IPS DF 6.9 (cell line): ENCODE measurements around the gene ANKRD44.

Source experiments
- DNase-seq: peaks from one replicate; pipeline ENCODE4 v3.0.0-alpha.2; 2013; ENCODE audit warnings: low read depth, low spot score
- H3K27ac ChIP-seq: one replicate; pipeline ENCODE4 v1.5.1; 2013; ENCODE audit warnings: low read length, control low read depth
- H3K27me3 ChIP-seq: 2 replicates; pipeline ENCODE4 v1.6.1; 2013; ENCODE audit warnings: mild to moderate bottlenecking, low read length; ENCODE audit not compliant: control insufficient read depth, insufficient read depth
- H3K36me3 ChIP-seq: 2 replicates; pipeline ENCODE4 v1.6.1; 2013; ENCODE audit warnings: low read length; ENCODE audit not compliant: control insufficient read depth, insufficient read depth
- H3K4me1 ChIP-seq: 2 replicates; pipeline ENCODE4 v1.6.1; 2013; ENCODE audit warnings: low read length; ENCODE audit not compliant: control insufficient read depth, insufficient read depth
- H3K4me3 ChIP-seq: 2 replicates; pipeline ENCODE4 v1.5.1; 2013; ENCODE audit warnings: mild to moderate bottlenecking, low read length
- H3K9me3 ChIP-seq: 2 replicates; pipeline ENCODE4 v1.6.1; 2013; ENCODE audit warnings: low read length, inconsistent platforms; ENCODE audit not compliant: control insufficient read depth, insufficient read depth
- WGBS: extraction: QIAGEN DNeasy Blood & Tissue Kit; methylation state at CpG from one replicate; pipeline ENCODE4 v1.1.7; 2013; ENCODE audit warnings: mixed read lengths, missing lambda C conversion rate; ENCODE audit not compliant: insufficient read length, insufficient coverage; 5-methylcytosine and 5-hydroxymethylcytosine counted together

Gene ANKRD44

DNA sequence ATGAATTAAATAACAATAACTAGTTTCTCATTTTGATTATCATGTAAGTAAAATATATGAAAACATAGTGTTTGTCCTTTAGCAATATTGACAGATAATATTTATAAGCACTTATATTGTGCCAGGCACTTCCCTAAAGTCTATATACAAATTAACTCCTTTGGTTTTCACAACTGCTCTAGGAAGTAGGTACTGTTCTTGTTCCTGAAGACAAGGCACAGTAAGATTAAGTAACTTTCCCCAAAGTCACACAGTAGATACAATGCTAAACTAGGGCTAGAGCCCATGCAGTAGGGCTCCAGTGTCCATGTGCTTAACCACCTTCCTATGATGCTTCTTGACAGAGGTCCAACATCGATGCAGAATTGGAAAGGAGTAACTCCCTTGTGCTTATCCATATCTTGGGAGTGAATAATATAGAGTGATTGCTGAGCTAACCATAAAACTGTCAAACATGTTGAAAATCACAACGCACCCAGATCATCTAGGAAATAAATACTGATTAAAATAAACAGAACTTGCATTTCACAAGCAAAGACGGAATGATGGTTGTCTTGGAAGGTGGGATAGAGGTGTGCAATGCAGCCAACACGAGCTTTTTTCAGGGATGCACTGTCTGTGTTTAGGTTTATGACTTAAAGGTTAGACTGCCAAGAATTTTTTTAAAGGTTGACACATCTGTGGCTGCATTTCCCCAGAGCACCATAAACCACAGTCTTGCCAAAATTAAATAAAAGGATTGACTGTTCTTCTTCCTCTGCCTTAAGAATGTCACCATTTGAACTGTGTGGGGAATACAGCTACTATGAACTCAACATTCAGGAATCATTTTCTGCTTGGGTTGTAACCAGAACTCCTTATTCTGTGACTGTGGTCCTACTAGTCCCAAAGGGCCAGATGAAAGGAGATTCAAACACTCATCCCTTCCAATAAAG is 80.8 kb downstream of the ANKRD44 start:
- Histone ChIP-seq H3K9me3 (no peaks in the 10 kb centered on the region), H3K36me3 (no peaks in the 10 kb centered on the region), H3K4me3 (no peak overlapping the region), H3K27me3 (no peaks in the 10 kb centered on the region), H3K4me1 (no peaks in the 10 kb centered on the region), H3K27ac (no peak overlapping the region)
- WGBS: no CpG with 5 or more reads among the region's 4 CpGs
- no peak for DNase-seq

DNA sequence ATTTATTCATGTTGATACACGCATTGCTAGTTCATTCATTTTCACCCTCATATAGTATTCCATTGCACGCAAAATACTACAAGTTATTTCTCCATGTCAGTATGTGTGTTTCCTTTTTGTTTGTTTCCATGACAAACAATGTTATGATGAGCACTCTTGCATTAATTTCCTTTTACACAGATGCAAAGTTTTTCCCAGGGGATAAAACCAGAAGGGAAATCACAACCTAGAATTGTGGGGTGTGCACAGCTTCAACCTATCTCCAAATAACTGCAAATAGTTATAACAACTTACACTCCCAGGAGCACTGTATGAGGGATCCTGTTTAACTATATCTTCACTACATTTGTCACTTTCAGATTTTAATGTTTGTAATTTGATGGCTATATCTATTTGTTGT is 87.1 kb downstream of the ANKRD44 start:
- WGBS: no CpG with 5 or more reads among the region's 2 CpGs
- Histone ChIP-seq H3K27ac (no peak overlapping the region), H3K36me3 (no peaks in the 10 kb centered on the region), H3K27me3 (no peaks in the 10 kb centered on the region), H3K4me1 (no peaks in the 10 kb centered on the region), H3K9me3 (no peaks in the 10 kb centered on the region), H3K4me3 (no peak overlapping the region)
- DNase-seq: no peak

- H3K4me1 ChIP-seq: no peaks in the 10 kb centered on the region
- H3K36me3 ChIP-seq: no peaks in the 10 kb centered on the region
- H3K27me3 ChIP-seq: no peaks in the 10 kb centered on the region
- no CpG with 5 or more reads among the region's 4 CpGs for WGBS
- H3K9me3 ChIP-seq: no peaks in the 10 kb centered on the region
- no peak overlapping the region for H3K27ac ChIP-seq
- DNase-seq: no peak
- H3K4me3 ChIP-seq: no peak overlapping the region
These were observed 90.9 kb downstream of the ANKRD44 start for GRCh38 chr2:197219636-197220035.

DNA sequence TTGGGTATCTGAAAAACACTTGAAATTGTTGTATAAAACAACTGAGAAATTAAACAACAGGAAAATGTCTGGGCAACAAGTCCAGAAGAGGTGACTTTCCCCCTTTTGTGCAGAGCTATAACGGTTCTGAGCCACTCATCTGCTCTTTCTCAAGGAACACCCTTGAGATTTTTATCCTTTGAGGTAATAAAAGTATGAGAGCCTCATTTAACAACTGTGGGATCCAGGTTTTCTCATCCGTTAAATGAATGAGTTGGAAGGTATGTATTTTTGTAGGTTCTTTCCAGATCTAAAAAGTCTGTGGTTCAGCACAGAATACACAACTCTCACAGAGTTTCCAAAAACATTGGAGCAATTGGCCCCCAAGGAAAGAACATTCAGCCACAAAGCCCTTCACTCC is 93.0 kb downstream of the ANKRD44 start:
- Histone ChIP-seq H3K4me1 (no peaks in the 10 kb centered on the region), H3K36me3 (no peaks in the 10 kb centered on the region), H3K4me3 (no peak overlapping the region), H3K27me3 (no peaks in the 10 kb centered on the region), H3K9me3 (no peaks in the 10 kb centered on the region), H3K27ac (no peak overlapping the region)
- DNase-seq: no peak
- no CpG with 5 or more reads among the region's 2 CpGs for WGBS

DNA sequence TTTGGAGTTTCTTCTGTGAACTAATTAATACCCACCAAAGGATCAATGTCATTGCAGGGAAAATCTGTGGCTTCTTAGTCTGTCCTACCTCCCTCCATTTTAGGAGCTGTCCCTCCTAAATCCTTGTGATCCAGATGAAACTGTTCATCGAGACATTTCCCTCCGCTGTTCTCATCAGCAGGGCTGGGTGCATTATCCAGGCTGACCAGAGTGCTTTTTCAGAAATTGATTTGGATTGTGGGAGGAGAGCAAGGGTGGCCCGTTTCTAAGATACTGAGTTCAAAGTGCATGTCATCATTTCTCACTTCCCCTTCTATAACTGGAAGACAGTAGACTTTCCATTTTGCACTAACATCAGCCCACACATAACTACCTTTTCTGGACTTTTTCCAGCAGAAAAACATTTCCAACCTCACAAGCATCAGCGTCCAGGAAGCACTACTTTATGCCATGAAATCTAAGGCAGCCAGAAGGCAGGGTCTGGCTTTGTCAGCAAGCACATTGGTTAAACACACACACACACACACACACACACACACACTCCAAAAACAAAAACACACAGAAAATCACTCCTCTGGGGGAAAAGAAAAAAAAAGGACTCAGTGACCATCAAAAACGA is 94.1 kb downstream of the ANKRD44 start:
- no CpG with 5 or more reads among the region's 5 CpGs for WGBS
- Histone ChIP-seq H3K36me3 (no peaks in the 10 kb centered on the region), H3K27ac (no peak overlapping the region), H3K9me3 (no peaks in the 10 kb centered on the region), H3K4me3 (no peak overlapping the region), H3K27me3 (no peaks in the 10 kb centered on the region), H3K4me1 (no peaks in the 10 kb centered on the region)
- no peak for DNase-seq

DNA sequence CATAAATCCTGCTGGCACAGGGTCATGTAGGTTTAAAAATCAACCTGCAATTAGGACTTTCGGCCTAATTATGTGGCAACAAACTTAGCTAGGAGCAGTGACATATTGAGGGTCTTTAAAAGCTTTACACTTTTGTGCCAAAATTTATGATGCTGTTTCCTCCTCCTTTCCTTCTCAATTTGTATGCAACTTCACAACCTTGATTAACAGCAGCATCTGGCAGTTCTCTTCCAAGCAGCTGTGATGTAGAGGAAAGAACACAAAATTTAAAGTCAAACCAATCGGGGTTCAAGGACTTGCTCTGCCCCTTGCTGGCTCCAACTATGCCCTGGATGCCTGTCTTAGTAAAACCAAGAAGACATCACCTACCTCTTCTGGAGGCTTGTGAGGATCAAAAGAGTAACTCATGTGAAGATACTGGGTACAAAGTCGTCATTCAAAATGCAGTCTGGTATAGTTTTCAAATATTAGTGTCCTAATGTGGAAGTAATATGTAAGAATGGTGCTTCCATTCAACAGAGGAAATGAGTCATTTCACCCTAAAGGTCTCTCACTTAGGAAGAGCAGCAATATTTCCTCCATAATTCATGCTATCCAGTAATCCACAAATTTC is 94.7 kb downstream of the ANKRD44 start:
- DNase-seq: no peak
- H3K27ac ChIP-seq: no peak overlapping the region
- no CpG with 5 or more reads among the region's 3 CpGs for WGBS
- no peak overlapping the region for H3K4me3 ChIP-seq
- no peaks in the 10 kb centered on the region for H3K36me3 ChIP-seq
- H3K9me3 ChIP-seq: no peaks in the 10 kb centered on the region
- no peaks in the 10 kb centered on the region for H3K4me1 ChIP-seq
- no peaks in the 10 kb centered on the region for H3K27me3 ChIP-seq

DNA sequence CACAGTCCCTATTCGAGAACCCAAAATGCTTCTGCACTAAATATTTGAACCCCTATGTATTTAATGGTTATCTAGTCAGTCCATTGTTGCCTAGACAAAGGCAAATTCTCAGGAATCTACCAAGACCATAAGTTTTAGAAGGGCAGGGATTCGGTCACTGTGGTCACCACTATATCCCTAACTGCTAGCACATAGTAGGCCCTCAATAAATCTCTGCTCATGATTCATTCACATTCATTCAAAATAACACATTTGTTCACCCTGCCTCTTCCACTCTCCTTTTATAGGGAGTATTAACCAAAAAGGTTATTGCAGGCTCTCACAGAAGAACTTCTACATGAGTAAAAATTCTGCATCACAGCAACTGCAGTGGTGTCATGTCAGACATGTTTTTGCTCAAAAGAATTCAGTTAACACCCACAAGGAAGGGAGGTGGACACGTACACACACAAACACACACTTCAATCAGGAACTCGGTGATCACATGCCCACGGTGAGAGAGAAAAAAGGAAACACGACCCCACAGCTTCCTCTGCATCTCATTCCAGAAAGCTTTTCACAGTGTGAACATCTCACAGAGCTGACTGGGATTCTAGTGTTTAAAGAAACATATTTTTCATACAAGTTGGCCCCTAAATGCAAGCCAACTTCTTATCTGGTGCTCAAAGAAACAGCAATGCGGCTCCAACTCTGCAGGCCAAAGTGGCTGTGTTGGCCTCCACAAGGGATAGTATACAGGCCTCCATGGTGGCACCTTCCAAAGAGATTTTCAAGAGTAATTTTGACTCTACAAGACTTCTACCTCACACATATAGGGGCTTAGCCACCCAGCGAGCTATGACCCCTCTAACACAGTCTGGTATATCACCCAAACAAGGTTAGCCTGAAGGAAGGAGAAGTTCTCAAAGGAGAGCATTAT is 98.0 kb downstream of the ANKRD44 start:
- Histone ChIP-seq H3K27ac (no peak overlapping the region), H3K4me1 (no peaks in the 10 kb centered on the region), H3K4me3 (no peak overlapping the region), H3K27me3 (no peaks in the 10 kb centered on the region), H3K36me3 (no peaks in the 10 kb centered on the region), H3K9me3 (no peaks in the 10 kb centered on the region)
- DNase-seq: no peak
- WGBS: no CpG with 5 or more reads among the region's 8 CpGs

- no CpG with 5 or more reads among the region's 4 CpGs for WGBS
- Histone ChIP-seq H3K9me3 (no peaks in the 10 kb centered on the region), H3K4me3 (no peak overlapping the region), H3K4me1 (no peaks in the 10 kb centered on the region), H3K27ac (no peak overlapping the region), H3K27me3 (no peaks in the 10 kb centered on the region), H3K36me3 (no peaks in the 10 kb centered on the region)
- DNase-seq: no peak
These were observed 98.7 kb downstream of the ANKRD44 start for GRCh38 chr2:197211881-197212342.

GRCh38 chr2:197210430-197210829 is 100.2 kb downstream of the ANKRD44 start:
- no peaks in the 10 kb centered on the region for H3K27me3 ChIP-seq
- H3K4me3 ChIP-seq: no peak overlapping the region
- H3K9me3 ChIP-seq: no peaks in the 10 kb centered on the region
- DNase-seq: no peak
- H3K4me1 ChIP-seq: no peaks in the 10 kb centered on the region
- no peaks in the 10 kb centered on the region for H3K36me3 ChIP-seq
- H3K27ac ChIP-seq: no peak overlapping the region
- WGBS: no CpG with 5 or more reads among the region's 3 CpGs
